ENCODE results near the gene CHSY1.

CHSY1 gene

GRCh38 chr15:101149864-101150722 is 101.8 kb downstream of the CHSY1 start:
- no peak for FAIRE-seq

GRCh38 chr15:101148881-101149664 is 102.8 kb downstream of the CHSY1 start:
- no peak for FAIRE-seq

DNA sequence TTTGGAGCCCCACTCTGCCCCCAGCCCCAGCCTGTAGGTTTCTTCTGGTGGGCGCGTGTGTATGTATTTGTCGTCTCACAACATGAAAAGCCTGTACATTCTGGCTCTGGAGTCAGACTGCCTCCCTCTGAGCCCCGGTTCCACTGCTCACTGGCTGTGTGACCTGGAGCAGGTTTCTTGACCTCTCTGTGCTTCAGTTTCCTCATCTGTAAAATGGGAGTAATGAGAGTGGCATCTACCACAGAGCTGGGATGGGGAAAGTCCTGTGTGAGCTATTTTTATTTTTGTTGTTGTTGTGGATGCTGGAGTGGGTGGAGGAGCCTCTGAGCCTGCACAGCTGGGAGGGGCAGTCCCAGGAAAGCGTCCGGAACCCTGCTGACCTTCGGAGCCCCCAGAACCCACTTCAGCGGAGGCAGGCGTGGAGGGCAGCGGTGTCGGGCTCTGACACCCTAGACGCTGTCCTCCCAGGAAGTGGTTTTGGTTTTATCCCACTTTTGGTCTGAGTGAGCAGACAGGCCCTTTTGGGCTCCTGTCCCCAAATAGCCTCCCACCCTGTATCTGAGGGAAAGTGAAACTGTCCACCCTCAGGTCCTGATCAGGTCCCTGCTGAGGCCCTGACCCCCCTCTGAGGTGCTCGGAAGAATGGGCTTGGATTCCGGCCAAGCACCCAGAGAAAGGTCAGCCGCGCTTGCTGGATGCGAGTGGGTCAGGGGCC is 103.5 kb downstream of the CHSY1 start:
- no peak for FAIRE-seq

- no peak for FAIRE-seq
Measured at GRCh38 chr15:101147181-101147580, 104.7 kb downstream of the CHSY1 start.

DNA sequence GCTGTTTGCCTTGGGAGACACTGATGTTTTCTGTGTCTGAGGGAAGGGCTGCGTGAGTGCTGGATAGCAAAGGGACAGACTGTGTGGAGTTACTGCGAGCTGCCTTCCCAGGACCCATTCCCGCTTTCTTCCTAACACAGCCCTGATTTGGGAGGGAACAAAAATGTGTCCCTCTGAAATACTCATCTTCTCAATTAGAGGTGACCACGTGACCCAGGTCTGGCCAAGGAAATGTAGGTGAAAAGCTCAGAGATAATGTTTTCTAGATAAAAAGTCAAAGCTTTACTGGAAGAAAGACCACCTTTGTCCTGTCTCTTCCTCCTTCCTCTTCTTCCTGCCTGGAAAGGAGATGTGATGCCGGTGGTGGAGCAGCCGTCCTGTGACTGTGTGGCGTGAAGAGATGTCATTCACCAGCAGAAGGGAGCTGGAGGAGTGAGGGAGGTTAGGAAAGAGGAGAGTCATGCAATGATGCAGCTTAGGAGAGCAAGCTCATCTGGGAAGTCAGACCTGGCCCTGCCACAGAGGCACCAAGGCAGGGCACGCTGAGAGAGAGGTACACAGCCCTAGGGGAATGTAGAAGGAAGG is 105.6 kb downstream of the CHSY1 start:
- FAIRE-seq, result no peak

DNA sequence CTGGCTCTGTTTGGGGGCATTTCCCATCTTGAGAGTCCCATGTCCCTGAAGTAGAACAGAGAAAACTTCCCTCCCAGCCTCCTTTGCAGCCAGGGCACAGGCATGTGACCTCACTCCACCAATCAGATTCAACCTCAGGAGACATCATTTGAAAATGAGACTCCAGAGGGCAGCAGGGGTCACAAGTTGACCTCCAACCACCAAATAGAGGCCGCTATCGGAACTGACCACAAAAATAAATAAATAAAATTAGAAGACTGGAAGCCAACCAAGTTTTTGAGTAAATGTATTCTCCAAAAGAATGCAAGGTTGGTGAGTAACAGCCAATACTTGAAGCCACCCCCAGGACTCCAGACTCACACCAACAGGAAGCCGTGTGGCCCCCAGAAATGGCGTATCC is 106.5 kb downstream of the CHSY1 start:
- FAIRE-seq, result no peak

- FAIRE-seq, result no peak
Measured at GRCh38 chr15:101143321-101143720, 108.5 kb downstream of the CHSY1 start.

DNA sequence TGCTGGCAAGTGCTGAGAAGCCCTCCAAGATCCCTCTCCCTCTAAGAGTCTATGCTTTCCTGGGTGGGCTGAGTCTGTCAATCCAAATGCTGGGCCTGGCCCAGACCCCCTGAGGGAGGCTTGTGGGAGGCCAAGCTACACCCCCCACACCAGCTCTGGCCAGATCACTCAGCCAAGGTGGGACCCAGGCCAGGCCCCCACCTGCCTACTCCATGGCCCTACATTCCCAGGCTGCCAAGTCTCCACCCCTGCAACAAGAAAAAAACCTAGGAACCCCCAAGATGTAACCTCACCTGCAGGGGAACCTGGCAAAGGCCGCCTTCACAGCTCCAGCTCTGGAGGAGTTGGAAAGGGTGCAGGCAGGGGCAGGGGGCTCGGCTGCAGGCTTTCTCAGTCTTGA is 109.1 kb downstream of the CHSY1 start:
- FAIRE-seq, result no peak

GRCh38 chr15:101141926-101142527 is 109.8 kb downstream of the CHSY1 start:
- no peak for FAIRE-seq

- no peak for FAIRE-seq
Measured at GRCh38 chr15:101140697-101141065, 111.2 kb downstream of the CHSY1 start.

GRCh38 chr15:101139986-101140696 is 111.7 kb downstream of the CHSY1 start:
- no peak for FAIRE-seq

- no peak for FAIRE-seq
Measured at GRCh38 chr15:101138913-101139880, 112.7 kb downstream of the CHSY1 start.

DNA sequence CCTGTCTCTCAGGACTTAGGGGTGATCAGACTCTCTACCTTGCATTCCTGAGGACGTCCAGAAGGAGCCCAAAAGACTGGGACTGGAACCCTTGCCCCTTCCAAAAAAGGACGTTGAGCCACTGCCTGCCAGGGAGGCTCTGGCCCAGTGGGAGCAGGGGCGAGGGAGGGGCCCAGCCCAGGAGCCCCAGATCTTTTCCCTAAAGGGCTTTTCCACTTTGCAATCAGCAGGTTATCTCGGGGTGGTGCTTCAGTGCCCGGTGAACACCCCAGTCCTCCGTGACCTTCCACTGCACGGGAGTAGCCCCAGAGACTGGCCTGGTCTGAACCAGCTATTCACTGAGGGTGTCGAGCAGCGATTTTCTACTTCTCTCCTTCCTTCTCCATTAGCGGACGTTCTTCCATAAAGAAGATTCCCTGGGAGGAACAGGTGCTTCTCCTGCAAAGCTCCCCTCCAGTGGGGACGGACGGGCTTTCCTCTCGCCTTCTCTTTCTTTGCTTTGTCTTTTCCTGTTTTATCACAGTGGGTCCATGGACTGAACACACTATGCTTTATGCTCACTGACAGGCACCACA is 113.7 kb downstream of the CHSY1 start:
- FAIRE-seq, result no peak

DNA sequence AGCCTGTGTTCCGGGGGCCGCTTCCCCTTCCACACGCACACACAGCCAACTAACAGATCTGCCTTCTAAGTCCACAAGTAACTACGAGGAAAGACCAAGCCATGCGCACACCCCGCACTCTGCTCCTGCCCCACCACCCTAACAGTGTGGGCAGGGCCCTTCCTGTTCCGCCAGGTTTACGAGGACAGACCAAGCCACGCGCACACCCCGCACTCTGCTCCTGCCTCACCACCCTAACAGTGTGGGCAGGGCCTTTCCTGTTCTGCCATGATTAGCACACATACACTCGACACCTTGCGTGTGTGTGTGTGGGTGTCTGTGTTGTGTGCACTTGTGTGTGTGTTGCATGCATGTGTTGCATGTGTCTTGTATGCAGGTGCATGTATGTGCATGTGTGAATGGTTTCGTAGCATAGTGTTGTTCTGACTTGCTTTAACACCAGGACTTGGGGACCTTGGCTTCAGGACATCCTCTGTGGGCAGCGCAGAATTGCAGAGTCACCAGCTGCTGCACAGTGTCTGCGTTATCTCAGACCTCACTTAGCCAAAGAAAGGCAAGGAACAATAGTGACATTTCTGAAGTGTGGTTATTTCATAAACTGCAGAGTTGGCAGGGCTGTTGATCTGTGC is 114.4 kb downstream of the CHSY1 start:
- no peak for FAIRE-seq

DNA sequence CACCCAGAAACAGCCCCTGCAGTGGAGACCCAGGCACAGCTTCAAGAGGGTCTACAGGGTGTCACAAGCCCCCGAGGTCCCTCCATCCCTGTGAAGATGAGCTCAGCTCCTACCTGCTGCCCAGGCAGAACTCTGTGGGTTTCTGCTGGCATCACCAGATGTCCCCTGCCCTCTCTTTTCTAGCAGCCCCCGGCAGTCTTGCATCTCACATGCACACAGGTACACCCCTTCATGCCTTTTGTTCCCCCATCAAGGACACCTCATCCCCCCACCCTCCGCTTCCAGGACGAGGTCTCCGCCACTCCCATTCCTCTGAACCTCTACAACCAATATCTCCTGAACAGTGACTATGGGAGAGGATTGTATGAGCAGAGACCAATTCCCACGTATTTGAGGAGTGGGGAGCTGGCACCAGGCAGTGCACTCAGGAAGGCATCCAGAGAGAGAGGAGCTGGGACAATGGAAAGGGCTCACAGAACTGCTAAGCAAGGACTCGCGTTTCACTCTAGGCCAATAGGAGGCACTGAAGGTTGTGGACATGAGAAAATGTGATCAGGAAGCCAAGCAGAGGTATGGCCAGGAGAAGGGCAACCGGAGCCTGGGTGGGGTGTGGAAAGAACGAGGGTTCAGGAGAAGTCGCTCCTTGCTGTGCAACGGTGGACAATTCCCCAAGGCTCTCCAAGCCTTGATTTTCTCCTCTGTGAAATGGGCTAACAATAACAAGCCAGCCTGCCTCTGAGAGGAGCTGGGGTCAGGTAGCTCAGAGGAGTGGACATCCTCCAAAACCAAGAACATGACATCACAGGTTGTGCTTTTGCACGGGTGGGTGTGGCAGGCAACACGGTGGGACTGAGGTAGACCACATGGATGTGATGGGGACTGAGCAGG is 115.2 kb downstream of the CHSY1 start:
- FAIRE-seq, result no peak

- no peak for FAIRE-seq
Measured at GRCh38 chr15:101135532-101136166, 116.2 kb downstream of the CHSY1 start.

DNA sequence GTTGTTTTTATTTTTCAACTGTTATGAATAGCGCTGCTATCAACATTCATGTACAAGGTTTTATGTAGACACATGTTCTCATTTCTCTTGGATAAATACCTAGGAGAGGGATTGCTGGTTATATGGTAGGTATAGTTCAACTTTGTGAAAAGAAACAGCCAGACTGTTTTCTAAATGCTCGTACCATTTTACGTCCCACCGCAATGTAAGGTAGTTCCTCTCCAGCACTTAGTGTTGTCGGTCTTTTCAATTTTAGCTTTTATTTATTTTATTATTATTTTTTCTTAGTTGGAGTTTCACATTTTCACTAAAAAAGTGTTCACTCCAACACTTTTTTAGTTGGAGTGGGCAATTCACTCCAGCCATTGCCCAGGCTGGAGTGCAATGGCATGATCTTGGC is 117.1 kb downstream of the CHSY1 start:
- no peak for FAIRE-seq

DNA sequence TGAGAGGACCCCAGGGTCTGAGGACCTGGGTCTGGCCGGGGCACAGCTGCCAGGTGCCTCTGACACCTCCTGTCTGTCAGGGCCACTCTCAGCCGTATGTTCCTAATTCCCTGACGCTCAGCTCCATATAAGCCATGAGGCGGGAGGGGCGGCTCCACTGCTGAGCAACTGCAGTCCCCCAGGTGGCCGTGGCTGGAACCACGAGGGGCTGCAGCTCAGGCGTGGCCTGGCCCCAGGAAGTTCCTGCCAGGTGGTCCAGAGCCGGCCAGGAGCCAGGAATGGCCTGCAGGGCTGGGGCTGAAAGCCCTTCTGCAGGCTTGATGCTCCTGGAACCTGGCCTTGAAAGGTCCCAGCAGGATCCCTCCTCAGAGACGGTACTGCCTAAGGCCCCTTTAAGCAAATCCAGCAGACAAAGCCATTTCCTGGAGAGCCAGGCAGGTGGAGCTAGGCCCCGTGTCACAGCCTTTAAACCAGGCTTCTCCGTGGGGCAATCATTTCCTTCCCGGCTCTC is 118.0 kb downstream of the CHSY1 start:
- no peak for FAIRE-seq
